ENCODE data around the gene ZNF175.

DNA sequence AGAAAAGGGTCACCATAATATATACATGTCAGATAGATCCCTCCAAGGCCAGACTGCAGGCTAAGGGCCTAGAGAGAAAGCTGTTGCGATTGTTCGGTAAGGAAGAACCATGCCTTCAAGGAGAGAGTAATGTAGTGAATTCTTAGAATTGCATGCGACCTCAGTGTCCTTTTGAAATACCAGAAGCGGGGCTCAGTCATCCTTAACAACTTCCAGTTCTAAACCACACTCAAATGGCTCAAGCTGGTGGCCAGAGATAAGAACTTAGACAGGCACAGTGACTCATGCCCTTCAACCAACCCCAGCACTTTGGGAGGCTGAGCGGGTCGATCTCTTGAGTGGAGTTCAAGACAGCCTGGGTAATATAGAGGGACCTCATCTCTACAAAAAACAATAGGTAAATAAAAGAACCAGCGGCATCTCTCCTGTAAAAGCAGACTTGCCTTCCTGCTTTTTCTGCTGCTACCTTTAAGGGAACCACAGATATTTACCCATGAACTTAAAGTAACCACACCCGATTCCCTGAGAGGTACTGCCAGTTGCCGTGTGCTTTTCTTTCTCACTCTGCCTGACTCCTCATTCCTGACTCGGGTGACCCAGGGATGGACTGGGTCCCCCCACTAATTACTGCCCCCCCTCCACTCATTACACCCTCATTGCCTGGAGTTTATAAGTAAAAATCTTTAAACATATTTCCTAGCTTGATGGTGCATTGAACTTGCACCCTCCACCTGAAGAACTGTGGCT is 24.3 kb upstream of the ZNF175 start:
- TF ChIP-seq, protein P1, sequence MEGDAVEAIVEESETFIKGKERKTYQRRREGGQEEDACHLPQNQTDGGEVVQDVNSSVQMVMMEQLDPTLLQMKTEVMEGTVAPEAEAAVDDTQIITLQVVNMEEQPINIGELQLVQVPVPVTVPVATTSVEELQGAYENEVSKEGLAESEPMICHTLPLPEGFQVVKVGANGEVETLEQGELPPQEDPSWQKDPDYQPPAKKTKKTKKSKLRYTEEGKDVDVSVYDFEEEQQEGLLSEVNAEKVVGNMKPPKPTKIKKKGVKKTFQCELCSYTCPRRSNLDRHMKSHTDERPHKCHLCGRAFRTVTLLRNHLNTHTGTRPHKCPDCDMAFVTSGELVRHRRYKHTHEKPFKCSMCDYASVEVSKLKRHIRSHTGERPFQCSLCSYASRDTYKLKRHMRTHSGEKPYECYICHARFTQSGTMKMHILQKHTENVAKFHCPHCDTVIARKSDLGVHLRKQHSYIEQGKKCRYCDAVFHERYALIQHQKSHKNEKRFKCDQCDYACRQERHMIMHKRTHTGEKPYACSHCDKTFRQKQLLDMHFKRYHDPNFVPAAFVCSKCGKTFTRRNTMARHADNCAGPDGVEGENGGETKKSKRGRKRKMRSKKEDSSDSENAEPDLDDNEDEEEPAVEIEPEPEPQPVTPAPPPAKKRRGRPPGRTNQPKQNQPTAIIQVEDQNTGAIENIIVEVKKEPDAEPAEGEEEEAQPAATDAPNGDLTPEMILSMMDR (IDR thresholded peaks at IDR 0.05): no peak
- TF ChIP-seq POLR2A (IDR thresholded peaks at IDR 0.05): no peak
